ENCODE measurements around the gene MSMP. TPM values are rescaled to one million over a fixed set of nuclear protein-coding genes. Genes with fewer than 3 reads are reported as not detected.

MSMP gene
- total and polyA plus RNA-seq, 10 of the 15 experiments (the other 5 are each of a cell fraction or from before 2014, with no cell fraction given): 0.33 to 2.4 (median 0.86) TPM; not detected in 4

DNA sequence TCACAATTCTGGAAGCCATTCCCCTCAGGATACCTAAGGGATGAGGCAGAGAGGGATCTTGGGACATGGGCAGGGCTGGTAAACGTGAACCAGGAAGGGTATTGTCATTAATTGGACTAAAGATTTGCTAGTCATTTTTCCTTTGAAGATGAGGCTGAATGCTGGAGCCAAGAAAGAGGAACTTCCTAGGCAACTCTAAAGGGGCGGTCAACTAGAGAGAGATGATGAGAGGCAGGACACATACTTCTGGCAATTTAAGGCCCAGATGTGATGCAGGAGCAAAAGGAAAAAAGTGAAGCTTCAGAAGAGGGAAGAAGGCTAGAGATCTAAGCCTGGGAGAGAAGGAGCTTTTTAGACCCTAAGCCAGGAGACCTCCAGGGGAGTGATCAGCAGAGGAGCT is 10.6 kb downstream of the MSMP start (continued):
- TF ChIP-seq, protein P1, sequence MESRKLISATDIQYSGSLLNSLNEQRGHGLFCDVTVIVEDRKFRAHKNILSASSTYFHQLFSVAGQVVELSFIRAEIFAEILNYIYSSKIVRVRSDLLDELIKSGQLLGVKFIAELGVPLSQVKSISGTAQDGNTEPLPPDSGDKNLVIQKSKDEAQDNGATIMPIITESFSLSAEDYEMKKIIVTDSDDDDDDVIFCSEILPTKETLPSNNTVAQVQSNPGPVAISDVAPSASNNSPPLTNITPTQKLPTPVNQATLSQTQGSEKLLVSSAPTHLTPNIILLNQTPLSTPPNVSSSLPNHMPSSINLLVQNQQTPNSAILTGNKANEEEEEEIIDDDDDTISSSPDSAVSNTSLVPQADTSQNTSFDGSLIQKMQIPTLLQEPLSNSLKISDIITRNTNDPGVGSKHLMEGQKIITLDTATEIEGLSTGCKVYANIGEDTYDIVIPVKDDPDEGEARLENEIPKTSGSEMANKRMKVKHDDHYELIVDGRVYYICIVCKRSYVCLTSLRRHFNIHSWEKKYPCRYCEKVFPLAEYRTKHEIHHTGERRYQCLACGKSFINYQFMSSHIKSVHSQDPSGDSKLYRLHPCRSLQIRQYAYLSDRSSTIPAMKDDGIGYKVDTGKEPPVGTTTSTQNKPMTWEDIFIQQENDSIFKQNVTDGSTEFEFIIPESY (IDR thresholded peaks at IDR 0.05): no peak
- no peak for TF ChIP-seq ZBED1 (IDR thresholded peaks at IDR 0.05; ENCODE audit: borderline replicate concordance)

DNA sequence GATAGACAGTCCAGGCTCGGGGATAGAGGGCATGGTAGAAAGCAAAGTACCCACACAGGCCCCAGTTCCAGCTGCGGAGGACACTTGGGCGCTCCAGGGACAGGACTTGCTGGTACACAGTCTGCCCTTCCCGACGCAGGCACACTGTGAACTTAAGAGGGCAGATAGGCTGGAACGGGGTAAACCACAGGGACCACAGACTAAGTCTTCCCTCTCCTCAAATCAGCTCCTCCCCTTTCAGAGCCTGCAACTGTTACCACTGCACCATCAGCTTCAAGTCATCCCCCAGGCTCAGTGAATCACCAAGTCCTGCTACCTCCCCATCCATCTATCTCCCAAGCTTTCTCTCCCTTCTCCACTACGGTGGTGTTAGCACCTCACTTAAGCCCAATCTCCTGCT is 12.3 kb downstream of the MSMP start:
- no peak for DNase-seq (ENCODE audit: low read depth, low spot score)
- Histone ChIP-seq H3K4me1 (ENCODE audit: control insufficient read depth, insufficient read depth, low read length) (no peaks in the 10 kb centered on the region; the same call in 1 of the 2 replicates), H2AFZ (ENCODE audit: control insufficient read depth, low read depth, low read length) (no peak overlapping the region), H3K4me3 (no peak overlapping the region), H4K20me1 (ENCODE audit: control insufficient read depth, insufficient read depth) (no peaks in the 10 kb centered on the region), H3K79me2 (ENCODE audit: control insufficient read depth, insufficient read depth, low read length) (peaks cover 21% of the 10 kb centered on the region), H3K36me3 (ENCODE audit: control insufficient read depth in 2 of 2, insufficient read depth in 2 of 2, low read length in 1 of 2) (peaks cover 34 to 48% of the 10 kb centered on the region in 2 experiments), H3K27ac (ENCODE audit: control insufficient read depth, insufficient read depth) (no peak overlapping the region), H3K4me2 (ENCODE audit: control insufficient read depth, insufficient read depth) (no peak overlapping the region), H3K27me3 (replicated peaks in 1 of 2; ENCODE audit: control insufficient read depth in 2 of 2, insufficient read depth in 2 of 2, low read length in 1 of 2) (no peaks in the 10 kb centered on the region), H3K9ac (ENCODE audit: control insufficient read depth, insufficient read depth, low read length) (no peak overlapping the region), H3K9me3 (replicated peaks; ENCODE audit: control insufficient read depth, insufficient read depth, low read length) (no peaks in the 10 kb centered on the region)
- no peak for ATAC-seq
- no TSS peak for BruUV-seq (replicated peaks)
- WGBS (ENCODE audit: insufficient coverage, insufficient replicate concordance, low lambda C conversion rate, missing lambda C conversion rate): 91% methylated on average over 5 of the region's 7 CpGs
- POLR2A ChIA-PET: interaction anchor here (0.7 to 2.3 kb wide), 2 partner anchors 9 to 30 kb away, joined by 4 to 8 read pairs; partner anchors contain the start of genes CREB3 and TLN1
- in situ Hi-C loops (cut with MboI) (no loop called here), intact Hi-C loops (cut with micrococcal nuclease; ENCODE audit: unreplicated experiment) (no loop called here)
- SMC1A ChIA-PET (ENCODE audit: uncharacterized antibody, unreplicated experiment): interaction anchor here (0.6 to 1.7 kb wide), 3 partner anchors 80 to 141 kb away, joined by 3 read pairs; no protein-coding TSS in a partner anchor
- FAIRE-seq: no peak
- CTCF ChIA-PET: interaction anchor here (0.6 to 9.5 kb wide), 2 partner anchors 12 to 520 kb away, joined by 4 to 147 read pairs; partner anchors contain the start of genes CREB3 and TLN1
- RAD21 ChIA-PET (ENCODE audit: unreplicated experiment): interaction anchor here (0.9 kb wide), 1 partner anchor 141 kb away, joined by 5 read pairs; no protein-coding TSS in a partner anchor
- TF ChIP-seq ETV6 (conservative IDR thresholded peaks at IDR 0.05 in 1 of 2, IDR thresholded peaks at IDR 0.05 in 1 of 2; ENCODE audit: borderline replicate concordance in 1 of 2, low read depth in 1 of 2) (no peak), ZZZ3 (IDR thresholded peaks at IDR 0.05; ENCODE audit: control insufficient read depth, insufficient read length, low read depth) (no peak), EGR1 (IDR thresholded peaks at IDR 0.05; ENCODE audit: borderline replicate concordance in 1 of 2, low read depth in 2 of 2, low read length in 2 of 2) (no peak), RFX5 (IDR thresholded peaks at IDR 0.05; ENCODE audit: low read depth, low read length) (no peak), JUND (IDR thresholded peaks at IDR 0.05; ENCODE audit: low read depth, low read length) (no peak), SMAD1 (IDR thresholded peaks at IDR 0.05; ENCODE audit: low read depth, partially characterized antibody) (no peak), SREBF2 (IDR thresholded peaks at IDR 0.05; ENCODE audit: low read length) (no peak), EP300 (IDR thresholded peaks at IDR 0.05; ENCODE audit: borderline replicate concordance in 1 of 2, control insufficient read depth in 1 of 2, low read depth in 2 of 2, low read length in 2 of 2) (no peak), POLR2AphosphoS5 (IDR thresholded peaks at IDR 0.05; ENCODE audit: low read length) (no peak), HCFC1 (IDR thresholded peaks at IDR 0.05; ENCODE audit: low read length) (no peak)
- TF ChIP-seq, protein P2, sequence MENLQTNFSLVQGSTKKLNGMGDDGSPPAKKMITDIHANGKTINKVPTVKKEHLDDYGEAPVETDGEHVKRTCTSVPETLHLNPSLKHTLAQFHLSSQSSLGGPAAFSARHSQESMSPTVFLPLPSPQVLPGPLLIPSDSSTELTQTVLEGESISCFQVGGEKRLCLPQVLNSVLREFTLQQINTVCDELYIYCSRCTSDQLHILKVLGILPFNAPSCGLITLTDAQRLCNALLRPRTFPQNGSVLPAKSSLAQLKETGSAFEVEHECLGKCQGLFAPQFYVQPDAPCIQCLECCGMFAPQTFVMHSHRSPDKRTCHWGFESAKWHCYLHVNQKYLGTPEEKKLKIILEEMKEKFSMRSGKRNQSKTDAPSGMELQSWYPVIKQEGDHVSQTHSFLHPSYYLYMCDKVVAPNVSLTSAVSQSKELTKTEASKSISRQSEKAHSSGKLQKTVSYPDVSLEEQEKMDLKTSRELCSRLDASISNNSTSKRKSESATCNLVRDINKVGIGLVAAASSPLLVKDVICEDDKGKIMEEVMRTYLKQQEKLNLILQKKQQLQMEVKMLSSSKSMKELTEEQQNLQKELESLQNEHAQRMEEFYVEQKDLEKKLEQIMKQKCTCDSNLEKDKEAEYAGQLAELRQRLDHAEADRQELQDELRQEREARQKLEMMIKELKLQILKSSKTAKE (IDR thresholded peaks at IDR 0.05; ENCODE audit: low read depth, poor library complexity, severe bottlenecking): no peak
- TF ChIP-seq, protein P3, sequence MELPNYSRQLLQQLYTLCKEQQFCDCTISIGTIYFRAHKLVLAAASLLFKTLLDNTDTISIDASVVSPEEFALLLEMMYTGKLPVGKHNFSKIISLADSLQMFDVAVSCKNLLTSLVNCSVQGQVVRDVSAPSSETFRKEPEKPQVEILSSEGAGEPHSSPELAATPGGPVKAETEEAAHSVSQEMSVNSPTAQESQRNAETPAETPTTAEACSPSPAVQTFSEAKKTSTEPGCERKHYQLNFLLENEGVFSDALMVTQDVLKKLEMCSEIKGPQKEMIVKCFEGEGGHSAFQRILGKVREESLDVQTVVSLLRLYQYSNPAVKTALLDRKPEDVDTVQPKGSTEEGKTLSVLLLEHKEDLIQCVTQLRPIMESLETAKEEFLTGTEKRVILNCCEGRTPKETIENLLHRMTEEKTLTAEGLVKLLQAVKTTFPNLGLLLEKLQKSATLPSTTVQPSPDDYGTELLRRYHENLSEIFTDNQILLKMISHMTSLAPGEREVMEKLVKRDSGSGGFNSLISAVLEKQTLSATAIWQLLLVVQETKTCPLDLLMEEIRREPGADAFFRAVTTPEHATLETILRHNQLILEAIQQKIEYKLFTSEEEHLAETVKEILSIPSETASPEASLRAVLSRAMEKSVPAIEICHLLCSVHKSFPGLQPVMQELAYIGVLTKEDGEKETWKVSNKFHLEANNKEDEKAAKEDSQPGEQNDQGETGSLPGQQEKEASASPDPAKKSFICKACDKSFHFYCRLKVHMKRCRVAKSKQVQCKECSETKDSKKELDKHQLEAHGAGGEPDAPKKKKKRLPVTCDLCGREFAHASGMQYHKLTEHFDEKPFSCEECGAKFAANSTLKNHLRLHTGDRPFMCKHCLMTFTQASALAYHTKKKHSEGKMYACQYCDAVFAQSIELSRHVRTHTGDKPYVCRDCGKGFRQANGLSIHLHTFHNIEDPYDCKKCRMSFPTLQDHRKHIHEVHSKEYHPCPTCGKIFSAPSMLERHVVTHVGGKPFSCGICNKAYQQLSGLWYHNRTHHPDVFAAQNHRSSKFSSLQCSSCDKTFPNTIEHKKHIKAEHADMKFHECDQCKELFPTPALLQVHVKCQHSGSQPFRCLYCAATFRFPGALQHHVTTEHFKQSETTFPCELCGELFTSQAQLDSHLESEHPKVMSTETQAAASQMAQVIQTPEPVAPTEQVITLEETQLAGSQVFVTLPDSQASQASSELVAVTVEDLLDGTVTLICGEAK (IDR thresholded peaks at IDR 0.05; ENCODE audit: borderline replicate concordance): no peak

All from GM12878 (cell line).